ENCODE data around the gene RETREG1.
"Not testable (repeated sequence)": the region's sequence is repeated elsewhere in the genome, so short reads cannot be mapped to it uniquely, and the experiment has no call there.

RETREG1 gene

GRCh38 chr5:16616536-16617273 is at the start of gene RETREG1:
Gene RETREG1, minus strand, starts transcription at chr5:16616997. Its CDS starts 26 bp downstream, at chr5:16616971.
- DNase-seq, result peak; percentile 87

- no peak for DNase-seq
Observed at GRCh38 chr5:16666130-16666882, 49.5 kb upstream of the RETREG1 start.

GRCh38 chr5:16665601-16666000 is 48.8 kb upstream of the RETREG1 start:
- no peak for DNase-seq

GRCh38 chr5:16664368-16664767 is 47.6 kb upstream of the RETREG1 start:
- no peak for DNase-seq

GRCh38 chr5:16663840-16664239 is 47.0 kb upstream of the RETREG1 start:
- no peak for DNase-seq

- no peak for DNase-seq
Observed at GRCh38 chr5:16661713-16662112, 44.9 kb upstream of the RETREG1 start.

- no peak for DNase-seq
Observed at GRCh38 chr5:16660982-16661381, 44.2 kb upstream of the RETREG1 start.

GRCh38 chr5:16659536-16659935 is 42.7 kb upstream of the RETREG1 start:
- no peak for DNase-seq

GRCh38 chr5:16656561-16657191 is 39.9 kb upstream of the RETREG1 start:
- no peak for DNase-seq

GRCh38 chr5:16654647-16655334 is 38.0 kb upstream of the RETREG1 start:
- DNase-seq, result no peak

GRCh38 chr5:16648739-16649138 is 31.9 kb upstream of the RETREG1 start:
- not testable (repeated sequence) for DNase-seq

GRCh38 chr5:16644301-16644889 is 27.6 kb upstream of the RETREG1 start:
- no peak for DNase-seq

- DNase-seq, result no peak
Observed at GRCh38 chr5:16642867-16643266, 26.1 kb upstream of the RETREG1 start.

GRCh38 chr5:16639206-16639605 is 22.4 kb upstream of the RETREG1 start:
- no peak for DNase-seq

- DNase-seq, result no peak
Observed at GRCh38 chr5:16628376-16628775, 11.6 kb upstream of the RETREG1 start.

- DNase-seq, result peak; percentile 27
Observed at GRCh38 chr5:16626696-16627264, 10.0 kb upstream of the RETREG1 start.

- DNase-seq, result no peak
Observed at GRCh38 chr5:16625096-16625495, 8.3 kb upstream of the RETREG1 start.

- DNase-seq, result no peak
Observed at GRCh38 chr5:16619136-16619535, 2.3 kb upstream of the RETREG1 start.

- no peak for DNase-seq
Observed at GRCh38 chr5:16618138-16618897, 1.5 kb upstream of the RETREG1 start.

GRCh38 chr5:16617274-16617968 is 624 bp upstream of the RETREG1 start:
- peak; percentile 42 for DNase-seq
